ENCODE data around the gene KHNYN.

DNA sequence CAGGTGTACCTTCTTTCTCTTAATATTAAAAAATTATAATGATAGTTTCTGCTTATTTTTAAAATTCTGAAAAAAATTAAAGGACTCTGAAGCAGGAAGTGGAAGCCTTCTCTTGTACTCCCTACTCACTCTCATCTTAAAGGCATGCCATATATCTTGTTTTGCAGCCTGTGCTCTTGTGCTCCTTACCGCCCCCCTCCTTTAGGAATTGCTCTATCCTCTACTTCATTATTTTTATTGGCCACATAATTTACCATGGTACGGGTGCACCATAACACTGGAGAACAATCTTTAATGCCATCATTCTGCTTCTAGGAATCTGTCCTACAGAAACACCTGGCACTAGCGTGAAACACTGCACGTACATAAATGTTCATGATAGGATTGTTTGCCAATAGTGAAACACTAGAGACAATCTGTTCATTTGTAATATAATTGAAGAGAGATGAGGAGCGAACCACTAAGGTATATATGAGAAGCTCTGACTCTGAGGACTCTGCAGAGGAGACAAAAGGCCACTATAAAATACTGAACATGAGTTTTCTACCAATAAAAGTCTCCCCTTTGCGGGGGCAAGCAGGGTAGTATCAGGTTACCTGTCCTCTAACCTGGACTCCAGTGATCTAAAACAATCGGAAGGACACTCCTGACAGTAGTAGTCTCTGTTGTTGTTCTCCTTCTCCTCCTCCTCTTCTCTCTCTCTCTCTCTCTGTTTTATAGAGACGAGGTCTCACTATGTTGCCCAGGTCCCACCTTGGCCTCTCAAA, 37.2 kb upstream of the KHNYN start:
- TF ChIP-seq CTCF (conservative IDR thresholded peaks at IDR 0.05) (peak; percentile 51), EZH2 (IDR thresholded peaks at IDR 0.05; ENCODE audit: low read depth) (no peak)
